ENCODE data around the gene ST14.
A peak's percentile ranks its signal among the peaks of the same experiment; 100 is the strongest.

Gene ST14

DNA sequence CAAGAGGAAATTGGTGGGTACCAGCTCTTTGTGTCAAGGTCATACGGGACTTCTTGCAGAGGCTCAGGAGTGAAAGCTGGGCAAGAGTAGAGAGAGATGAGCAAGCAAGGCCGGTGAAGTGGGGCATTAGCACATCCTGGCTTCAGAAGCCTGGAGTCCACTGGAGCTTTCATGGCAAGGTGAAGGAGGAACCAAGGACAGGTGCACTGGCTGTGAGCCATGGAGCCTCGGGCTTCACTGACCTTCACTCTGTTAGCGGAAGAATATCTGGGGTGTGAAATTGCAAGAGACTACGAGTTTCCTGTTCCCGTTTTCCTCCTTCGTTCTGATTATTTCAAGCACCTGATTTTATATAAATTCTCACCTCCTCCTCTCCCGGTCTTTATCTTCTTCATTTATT lies 25.9 kb upstream of the ST14 start:
- DNase-seq = no peak

DNA sequence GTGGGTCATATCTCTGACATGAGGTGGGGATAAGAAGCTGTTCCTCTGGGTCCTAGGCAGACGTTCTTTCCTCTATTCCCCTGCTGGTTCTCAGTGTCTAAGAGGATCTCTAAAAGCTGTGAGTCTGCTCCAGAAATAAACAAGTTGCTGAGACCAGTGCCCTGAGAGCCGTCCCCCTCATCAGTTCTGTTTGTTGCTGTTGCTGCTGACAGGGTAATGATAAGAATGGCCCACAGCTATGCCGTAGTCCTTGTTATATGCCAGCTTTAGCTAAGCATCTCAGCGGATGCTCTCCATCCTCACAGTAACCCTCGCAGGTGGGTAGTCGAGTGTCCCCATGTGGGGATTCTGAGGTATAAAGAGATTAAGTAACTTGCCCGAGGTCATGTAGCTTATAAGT lies 23.5 kb upstream of the ST14 start:
- DNase-seq = no peak

- no peak for DNase-seq
These were observed 21.6 kb upstream of the ST14 start for GRCh38 chr11:130137999-130138398.

DNA sequence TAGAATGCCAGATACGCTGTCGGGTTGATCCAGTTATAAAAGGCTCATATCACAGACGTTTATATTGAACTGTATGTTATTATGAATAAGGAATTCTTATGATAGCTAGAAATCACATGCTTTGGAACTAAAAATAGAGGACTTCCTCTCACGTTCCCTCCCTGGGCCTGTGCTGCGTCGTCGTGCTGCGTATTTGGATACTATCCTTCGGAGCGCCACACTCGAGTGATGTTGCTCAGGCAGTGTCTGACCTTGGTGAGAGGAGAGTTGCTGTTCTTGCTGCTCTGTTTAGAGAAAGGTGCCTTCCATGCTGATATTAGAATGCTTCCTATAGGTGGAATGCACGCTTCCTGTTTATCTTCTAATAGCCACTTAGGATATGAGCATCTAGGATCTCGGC lies 20.2 kb upstream of the ST14 start:
- DNase-seq = peak in 2 of 58 donors; percentile 11 to 61

- peak in 1 of 58 donors; percentile 29 for DNase-seq
These were observed 17.8 kb upstream of the ST14 start for GRCh38 chr11:130141561-130142341.

GRCh38 chr11:130144141-130144540 lies 15.4 kb upstream of the ST14 start:
- peak in 4 of 58 donors; percentile 18 to 33 (median 26) for DNase-seq

DNA sequence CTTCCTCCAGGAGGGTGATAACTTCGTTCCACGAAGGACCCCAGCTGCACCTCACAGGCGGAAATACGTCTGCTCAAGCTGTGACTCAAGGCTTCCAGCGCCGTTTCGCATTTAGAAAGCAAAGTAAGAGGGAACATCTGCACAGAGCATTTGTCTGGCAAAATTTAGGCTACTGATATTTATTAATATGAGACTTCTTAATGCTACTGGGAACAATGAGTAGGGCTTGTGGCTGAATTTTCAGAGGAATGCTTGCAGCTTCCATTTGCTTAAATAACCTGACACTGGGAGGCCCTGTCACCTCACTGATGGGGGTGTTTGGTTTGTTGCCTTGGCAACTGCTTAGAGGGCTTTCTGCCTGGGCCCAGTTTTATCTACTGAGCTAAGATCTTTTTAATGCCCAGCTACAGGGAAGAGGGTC lies 14.7 kb upstream of the ST14 start:
- DNase-seq = no peak

- no peak for DNase-seq
These were observed 14.2 kb upstream of the ST14 start for GRCh38 chr11:130145311-130145812.

DNA sequence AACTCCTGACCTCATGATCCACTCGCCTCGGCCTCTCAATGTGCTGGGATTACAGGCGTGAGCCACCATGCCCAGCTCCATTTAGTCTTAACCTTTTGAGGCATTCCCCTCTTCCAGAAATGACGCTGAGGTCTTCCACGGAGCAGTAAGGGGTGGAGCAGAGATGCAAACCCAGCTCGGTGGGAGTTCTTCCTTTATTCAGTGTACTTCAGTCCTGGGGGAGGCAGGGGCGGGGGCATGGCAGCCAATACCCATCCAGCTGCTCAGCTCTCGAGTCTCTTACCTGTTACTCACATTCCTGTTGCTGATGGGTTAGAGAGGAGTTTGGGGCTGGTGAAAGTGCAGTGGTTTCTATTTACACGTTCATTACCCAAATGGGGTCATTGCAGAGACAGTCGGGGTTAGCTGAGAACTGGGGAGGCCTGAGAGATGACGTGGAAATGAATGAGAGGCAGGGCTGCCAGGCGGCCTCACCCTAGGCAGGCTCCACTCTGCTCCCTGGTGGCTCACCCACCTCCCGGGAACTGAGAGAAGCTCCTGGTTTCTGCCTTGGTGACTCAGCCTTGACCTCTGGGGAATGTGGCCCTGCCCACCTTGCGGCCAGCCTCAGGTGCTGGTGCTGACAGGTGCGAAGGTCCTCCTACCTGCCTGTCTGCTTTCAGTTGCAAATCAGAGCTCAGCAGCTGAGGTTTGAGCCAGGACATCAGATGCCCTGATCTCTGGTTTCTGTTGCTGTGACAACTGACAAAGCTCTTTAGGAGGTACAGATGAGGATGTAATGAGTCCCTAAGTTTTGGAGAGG lies 13.4 kb upstream of the ST14 start:
- DNase-seq = peak in 2 of 58 donors; percentile 11 to 16

GRCh38 chr11:130146796-130147195 lies 12.8 kb upstream of the ST14 start:
- peak in 11 of 58 donors; percentile 7 to 56 (median 22) for DNase-seq

- no peak for DNase-seq
These were observed 10.7 kb upstream of the ST14 start for GRCh38 chr11:130148796-130149326.

- DNase-seq = no peak
These were observed 8.8 kb upstream of the ST14 start for GRCh38 chr11:130150790-130151189.

DNA sequence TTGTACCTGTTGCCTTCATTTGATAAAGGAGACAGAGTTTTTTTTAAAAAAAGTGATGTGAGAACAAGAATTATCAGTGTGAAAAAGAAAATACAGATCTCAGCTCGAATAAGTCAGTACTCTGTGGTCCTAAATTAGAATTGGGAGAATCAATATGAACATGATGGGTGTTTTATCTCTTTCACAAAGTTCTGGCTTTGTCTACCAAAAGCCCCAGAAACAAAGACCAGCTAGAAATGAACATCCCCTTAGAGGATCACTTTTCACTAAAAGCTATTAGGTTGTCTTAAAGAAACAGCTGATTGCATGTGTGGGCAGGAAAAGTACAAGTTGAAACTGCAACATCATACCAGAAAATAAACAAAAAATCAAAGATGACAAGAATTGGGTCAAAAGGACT lies 8.4 kb upstream of the ST14 start:
- no peak for DNase-seq

GRCh38 chr11:130156108-130157022 lies 3.2 kb upstream of the ST14 start:
- DNase-seq = no peak

- DNase-seq = no peak
These were observed 2.5 kb upstream of the ST14 start for GRCh38 chr11:130157101-130157500.

GRCh38 chr11:130157840-130158239 lies 1.7 kb upstream of the ST14 start:
- no peak for DNase-seq

DNA sequence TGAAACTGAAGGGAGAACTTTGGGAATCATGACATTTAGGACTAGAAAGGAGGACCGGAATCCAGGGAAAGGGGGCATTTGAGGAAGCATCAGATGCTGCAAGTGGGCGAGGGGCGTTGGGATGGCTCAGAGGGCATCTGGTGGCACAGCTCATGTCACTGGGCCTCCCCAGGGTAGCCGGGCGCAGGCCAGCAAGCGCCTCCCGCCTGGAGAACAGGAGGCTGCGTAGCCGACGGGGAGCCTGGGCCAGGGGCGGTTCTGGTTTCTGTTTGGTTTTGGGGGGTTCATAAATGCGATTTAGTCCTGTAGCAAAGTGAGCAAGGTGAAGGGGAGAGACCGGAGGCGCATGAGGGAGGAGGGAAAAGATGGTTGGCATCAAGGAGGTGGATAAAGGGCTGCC lies 443 bp upstream of the ST14 start:
- no peak for DNase-seq

- DNase-seq = no peak
These were observed 1.0 kb downstream of the ST14 start for GRCh38 chr11:130160498-130161155.

GRCh38 chr11:130161441-130162145 lies 2.0 kb downstream of the ST14 start:
- no peak for DNase-seq

DNA sequence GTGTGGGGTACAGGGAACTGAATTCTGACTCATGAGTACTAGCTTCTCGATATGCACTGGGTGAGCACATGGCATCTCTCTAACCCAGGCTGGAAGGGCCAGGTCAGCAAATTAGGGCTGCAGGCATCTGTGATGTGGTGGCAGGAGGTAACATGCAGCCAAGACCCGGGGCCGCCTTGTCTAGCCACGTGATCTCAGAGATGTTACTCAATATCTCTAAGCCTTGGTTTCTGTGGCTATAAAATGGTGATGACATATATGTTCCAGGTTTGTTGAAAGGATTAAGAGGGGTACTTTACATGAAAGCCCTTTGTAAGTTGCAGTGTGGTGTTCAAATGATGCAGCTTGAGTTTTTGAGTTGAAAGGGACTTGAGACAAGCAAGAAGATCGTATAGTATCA lies 3.2 kb downstream of the ST14 start:
- DNase-seq = no peak
